ENCODE results near the gene SEPTIN5. TPM values are rescaled to one million over a fixed set of nuclear protein-coding genes. Genes with fewer than 3 reads are reported as not detected.

SEPTIN5 gene
- total and polyA plus RNA-seq, 9 of the 15 experiments (the other 6 are each of a cell fraction or from before 2014, with no cell fraction given), result 0.03 to 195 (median 119) TPM

- TF ChIP-seq, protein P1, sequence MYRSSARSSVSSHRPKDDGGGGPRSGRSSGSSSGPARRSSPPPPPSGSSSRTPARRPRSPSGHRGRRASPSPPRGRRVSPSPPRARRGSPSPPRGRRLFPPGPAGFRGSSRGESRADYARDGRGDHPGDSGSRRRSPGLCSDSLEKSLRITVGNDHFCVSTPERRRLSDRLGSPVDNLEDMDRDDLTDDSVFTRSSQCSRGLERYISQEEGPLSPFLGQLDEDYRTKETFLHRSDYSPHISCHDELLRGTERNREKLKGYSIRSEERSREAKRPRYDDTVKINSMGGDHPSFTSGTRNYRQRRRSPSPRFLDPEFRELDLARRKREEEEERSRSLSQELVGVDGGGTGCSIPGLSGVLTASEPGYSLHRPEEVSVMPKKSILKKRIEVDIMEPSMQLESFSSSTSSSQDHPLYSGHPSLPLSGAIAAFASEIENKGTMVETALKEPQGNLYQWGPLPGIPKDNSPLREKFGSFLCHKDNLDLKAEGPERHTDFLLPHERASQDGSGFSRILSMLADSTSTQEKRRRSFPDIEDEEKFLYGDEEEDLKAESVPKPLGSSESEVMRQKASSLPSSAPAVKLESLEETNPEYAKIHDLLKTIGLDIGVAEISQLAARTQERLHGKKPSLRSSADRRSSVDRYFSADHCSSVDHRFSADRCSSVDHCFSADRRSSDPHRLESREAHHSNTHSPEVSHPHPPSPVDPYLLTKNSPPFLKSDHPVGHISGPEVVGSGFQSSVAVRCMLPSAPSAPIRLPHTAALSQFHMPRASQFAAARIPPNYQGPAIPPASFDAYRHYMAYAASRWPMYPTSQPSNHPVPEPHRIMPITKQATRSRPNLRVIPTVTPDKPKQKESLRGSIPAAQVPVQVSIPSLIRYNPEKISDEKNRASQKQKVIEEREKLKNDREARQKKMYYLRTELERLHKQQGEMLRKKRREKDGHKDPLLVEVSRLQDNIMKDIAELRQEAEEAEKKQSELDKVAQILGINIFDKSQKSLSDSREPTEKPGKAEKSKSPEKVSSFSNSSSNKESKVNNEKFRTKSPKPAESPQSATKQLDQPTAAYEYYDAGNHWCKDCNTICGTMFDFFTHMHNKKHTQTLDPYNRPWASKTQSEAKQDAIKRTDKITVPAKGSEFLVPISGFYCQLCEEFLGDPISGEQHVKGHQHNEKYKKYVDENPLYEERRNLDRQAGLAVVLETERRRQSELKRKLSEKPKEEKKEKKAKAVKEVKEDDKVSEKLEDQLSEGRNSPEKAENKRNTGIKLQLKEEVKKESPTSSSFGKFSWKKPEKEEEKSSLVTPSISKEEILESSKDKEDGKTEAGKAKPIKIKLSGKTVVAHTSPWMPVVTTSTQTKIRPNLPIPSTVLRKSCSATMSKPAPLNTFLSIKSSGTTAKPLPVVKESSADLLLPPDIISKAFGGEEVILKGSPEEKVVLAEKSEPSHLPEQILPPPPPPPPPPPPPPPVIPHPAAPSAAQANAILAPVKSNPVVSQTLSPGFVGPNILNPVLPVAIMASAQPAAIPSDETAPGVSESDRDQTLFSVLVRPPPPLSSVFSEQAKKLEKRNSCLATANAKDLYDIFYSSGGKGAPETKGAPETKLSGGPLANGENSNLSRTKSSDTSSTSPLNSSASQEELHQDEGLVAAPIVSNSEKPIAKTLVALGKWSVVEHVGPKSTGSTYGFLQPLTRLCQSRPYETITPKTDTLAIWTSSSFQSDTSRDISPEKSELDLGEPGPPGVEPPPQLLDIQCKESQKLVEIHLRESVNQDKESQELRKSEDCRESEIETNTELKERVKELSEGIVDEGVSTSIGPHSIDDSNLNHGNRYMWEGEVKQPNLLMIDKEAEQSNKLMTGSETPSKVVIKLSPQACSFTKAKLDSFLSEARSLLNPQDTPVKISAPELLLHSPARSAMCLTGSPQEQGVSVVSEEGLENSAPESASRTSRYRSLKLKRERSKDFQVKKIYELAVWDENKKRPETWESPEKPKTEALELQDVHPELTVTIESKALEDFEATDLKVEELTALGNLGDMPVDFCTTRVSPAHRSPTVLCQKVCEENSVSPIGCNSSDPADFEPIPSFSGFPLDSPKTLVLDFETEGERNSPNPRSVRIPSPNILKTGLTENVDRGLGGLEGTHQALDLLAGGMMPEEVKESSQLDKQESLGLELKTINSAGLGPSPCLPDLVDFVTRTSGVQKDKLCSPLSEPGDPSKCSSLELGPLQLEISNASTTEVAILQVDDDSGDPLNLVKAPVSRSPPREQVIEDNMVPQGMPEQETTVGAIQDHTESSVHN (IDR thresholded peaks at IDR 0.05; ENCODE audit: borderline replicate concordance in 1 of 2, low read depth in 1 of 2), result no peak
- TF ChIP-seq FOXK2 (conservative IDR thresholded peaks at IDR 0.05 in 1 of 2, IDR thresholded peaks at IDR 0.05 in 1 of 2; ENCODE audit: low read depth in 2 of 2) (no peak), ZNF778 (CRISPR knock-in tag; IDR thresholded peaks at IDR 0.05) (no peak), ZNF79 (CRISPR knock-in tag; IDR thresholded peaks at IDR 0.05; ENCODE audit: low read depth) (no peak), ZNF253 (CRISPR knock-in tag; conservative IDR thresholded peaks at IDR 0.05) (0 out of 2 replicates have a peak, but pooled peaks have one; percentile 38), BRD4 (IDR thresholded peaks at IDR 0.05) (no peak), RBM25 (IDR thresholded peaks at IDR 0.05; ENCODE audit: low read depth, low read length, severe bottlenecking) (no peak), ELF1 (tag; IDR thresholded peaks at IDR 0.05) (no peak), NFRKB (IDR thresholded peaks at IDR 0.05; ENCODE audit: low read depth) (no peak), SIX5 (IDR thresholded peaks at IDR 0.05; ENCODE audit: borderline replicate concordance in 1 of 2, insufficient read depth in 1 of 2, low read depth in 1 of 2, low read length in 2 of 2) (no peak), ZNF347 (CRISPR knock-in tag; IDR thresholded peaks at IDR 0.05; ENCODE audit: low read depth) (no peak), ZNF143 (CRISPR knock-in tag; IDR thresholded peaks at IDR 0.05) (no peak), IRF9 (tag; IDR thresholded peaks at IDR 0.05) (no peak)
- TF ChIP-seq, protein P2, sequence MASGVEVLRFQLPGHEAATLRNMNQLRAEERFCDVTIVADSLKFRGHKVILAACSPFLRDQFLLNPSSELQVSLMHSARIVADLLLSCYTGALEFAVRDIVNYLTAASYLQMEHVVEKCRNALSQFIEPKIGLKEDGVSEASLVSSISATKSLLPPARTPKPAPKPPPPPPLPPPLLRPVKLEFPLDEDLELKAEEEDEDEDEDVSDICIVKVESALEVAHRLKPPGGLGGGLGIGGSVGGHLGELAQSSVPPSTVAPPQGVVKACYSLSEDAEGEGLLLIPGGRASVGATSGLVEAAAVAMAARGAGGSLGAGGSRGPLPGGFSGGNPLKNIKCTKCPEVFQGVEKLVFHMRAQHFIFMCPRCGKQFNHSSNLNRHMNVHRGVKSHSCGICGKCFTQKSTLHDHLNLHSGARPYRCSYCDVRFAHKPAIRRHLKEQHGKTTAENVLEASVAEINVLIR (CRISPR knock-in tag; IDR thresholded peaks at IDR 0.05), result no peak
- TF ChIP-seq, protein P3, sequence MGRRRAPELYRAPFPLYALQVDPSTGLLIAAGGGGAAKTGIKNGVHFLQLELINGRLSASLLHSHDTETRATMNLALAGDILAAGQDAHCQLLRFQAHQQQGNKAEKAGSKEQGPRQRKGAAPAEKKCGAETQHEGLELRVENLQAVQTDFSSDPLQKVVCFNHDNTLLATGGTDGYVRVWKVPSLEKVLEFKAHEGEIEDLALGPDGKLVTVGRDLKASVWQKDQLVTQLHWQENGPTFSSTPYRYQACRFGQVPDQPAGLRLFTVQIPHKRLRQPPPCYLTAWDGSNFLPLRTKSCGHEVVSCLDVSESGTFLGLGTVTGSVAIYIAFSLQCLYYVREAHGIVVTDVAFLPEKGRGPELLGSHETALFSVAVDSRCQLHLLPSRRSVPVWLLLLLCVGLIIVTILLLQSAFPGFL (CRISPR knock-in tag; IDR thresholded peaks at IDR 0.05), result no peak
These were observed 10.8 kb downstream of the SEPTIN5 start (continued) for GRCh38 chr22:19724927-19725661.
